GM19324 (cell line): ENCODE data around the gene DUOX2.

Experiments
- ATAC-seq: cut with Tn5 transposase; IDR thresholded peaks from one replicate; pipeline ENCODE4 v1.9.1; 2021; ENCODE audit warnings: mild to moderate bottlenecking, moderate library complexity; ENCODE audit not compliant: unreplicated experiment, low FRiP score

Gene DUOX2

DNA sequence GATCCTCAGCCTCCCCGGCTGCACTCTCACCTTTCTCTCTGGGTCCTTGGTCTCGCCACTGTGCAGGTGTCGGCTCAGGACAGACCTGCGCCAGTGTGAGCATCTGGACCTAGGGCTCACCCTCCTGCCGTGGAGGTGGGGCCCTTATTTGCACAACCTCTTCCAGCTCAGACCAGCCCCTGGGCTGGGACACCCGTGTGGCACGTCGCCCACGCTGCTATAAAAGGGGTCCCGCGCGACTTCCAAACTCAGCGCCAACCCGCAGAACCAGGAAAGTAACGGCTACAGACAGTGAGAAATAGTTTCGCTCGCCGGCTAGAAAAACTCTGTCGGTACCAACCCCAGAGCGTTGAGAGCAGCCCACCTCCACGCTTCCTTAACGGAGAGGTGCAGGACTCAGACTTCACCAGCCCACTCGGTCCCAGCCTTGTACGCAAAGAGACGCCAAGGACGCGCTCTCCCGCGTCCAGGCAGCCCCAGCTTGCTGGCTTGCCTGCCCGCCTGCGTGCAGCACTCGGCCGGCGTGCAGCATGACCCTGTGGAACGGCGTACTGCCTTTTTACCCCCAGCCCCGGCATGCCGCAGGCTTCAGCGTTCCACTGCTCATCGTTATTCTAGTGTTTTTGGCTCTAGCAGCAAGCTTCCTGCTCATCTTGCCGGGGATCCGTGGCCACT is at the start of gene DUOX2, which contains the start of gene DUOXA2:
Gene DUOX2 (minus strand): TSS at position 97 of the 675 bp plus-strand sequence. CDS start 761 bp downstream, outside the sequence.
Gene DUOXA2 (plus strand): TSS at position 251 of the 675 bp plus-strand sequence. CDS start 280 bp downstream, at position 531.
- ATAC-seq, result no peak

GRCh38 chr15:45163508-45163856 is 49.5 kb upstream of the DUOX2 start:
- ATAC-seq, result no peak

GRCh38 chr15:45162771-45163507 is 49.0 kb upstream of the DUOX2 start:
- no peak for ATAC-seq

DNA sequence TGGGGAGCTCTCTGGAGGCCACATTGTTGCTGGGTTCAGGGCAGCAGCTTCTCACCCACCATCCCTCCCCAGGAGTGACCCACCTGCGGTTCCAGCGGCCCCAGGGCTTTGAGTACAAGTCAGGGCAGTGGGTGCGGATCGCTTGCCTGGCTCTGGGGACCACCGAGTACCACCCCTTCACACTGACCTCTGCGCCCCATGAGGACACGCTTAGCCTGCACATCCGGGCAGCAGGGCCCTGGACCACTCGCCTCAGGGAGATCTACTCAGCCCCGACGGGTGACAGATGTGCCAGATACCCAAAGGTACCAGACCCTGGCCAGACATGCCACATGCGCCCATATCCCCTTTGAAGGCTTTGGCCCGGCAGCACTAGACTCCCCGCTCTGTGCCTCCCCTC is 47.7 kb upstream of the DUOX2 start:
- ATAC-seq, result no peak

DNA sequence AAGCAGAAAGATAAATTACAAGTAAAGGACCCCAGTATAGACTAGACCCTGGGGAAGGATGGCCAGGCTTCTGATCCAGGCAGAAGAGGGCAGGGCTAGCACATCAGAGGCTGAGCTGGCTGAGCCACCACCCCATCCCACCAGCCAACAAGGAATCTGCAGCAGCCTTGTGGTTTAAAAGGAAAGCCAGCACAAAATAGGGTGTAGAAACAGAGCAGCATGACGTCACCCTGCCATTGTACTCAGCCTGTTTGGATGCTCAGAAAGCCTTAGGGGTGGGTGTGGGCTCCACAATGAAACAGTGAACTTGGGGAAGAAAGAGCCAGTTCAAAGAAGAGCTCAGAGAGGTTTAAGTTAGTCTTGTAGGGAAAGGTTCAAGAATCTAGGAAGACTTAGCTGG is 44.0 kb upstream of the DUOX2 start:
- ATAC-seq, result no peak

GRCh38 chr15:45156744-45157455 is 42.9 kb upstream of the DUOX2 start:
- ATAC-seq, result no peak

- no peak for ATAC-seq
These were observed 41.8 kb upstream of the DUOX2 start for GRCh38 chr15:45155739-45156138.

DNA sequence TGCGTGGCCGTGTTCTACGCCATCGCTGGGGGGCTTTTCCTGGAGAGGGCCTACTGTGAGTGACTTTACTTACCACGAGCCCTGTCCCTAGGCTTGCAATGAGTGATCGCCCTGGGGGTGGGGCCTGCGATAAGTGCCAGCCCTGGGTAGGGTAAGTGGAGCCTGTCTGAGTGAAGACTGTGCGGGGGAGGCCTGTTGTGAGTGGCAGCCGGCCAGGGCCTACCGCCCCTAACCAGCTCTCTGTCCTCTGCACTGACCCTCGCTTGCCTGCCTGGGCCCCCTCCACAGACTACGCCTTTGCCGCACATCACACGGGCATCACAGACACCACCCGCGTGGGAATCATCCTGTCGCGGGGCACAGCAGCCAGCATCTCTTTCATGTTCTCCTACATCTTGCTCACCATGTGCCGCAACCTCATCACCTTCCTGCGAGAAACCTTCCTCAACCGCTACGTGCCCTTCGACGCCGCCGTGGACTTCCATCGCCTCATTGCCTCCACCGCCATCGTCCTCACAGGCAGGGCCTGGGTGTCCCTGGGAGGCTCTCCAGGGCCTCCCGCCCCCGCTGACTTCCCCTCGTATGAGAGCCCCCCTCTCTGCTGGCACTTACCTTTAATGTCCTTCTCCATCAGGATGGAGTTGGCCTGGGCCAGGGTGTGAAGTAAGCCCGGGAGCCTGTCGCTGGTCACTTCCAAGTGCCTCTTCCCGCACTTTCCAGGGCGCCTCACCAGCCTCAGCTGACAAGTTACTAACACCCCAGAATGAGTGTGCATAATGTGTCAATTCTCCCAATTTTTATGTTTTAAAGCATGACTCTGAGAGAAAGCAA is 38.2 kb upstream of the DUOX2 start:
- no peak for ATAC-seq

DNA sequence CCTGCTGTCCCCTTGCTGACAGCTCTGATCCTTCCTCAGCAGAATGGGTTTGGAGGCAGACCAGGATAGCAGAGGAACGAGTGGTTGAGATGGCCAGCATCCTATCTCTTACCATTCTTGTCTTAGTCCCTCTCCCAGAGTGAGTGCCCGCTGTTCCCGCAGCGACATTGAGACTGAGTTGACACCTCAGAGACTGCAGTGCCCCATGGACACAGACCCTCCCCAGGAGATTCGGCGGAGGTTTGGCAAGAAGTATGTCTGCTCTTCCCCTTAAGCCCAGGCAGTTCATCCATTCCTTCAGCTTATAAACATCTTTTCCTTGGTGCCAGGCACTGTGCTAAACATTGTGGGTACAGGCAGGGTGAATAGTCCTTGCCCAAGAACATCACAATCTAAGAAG is 37.0 kb upstream of the DUOX2 start:
- ATAC-seq, result no peak

DNA sequence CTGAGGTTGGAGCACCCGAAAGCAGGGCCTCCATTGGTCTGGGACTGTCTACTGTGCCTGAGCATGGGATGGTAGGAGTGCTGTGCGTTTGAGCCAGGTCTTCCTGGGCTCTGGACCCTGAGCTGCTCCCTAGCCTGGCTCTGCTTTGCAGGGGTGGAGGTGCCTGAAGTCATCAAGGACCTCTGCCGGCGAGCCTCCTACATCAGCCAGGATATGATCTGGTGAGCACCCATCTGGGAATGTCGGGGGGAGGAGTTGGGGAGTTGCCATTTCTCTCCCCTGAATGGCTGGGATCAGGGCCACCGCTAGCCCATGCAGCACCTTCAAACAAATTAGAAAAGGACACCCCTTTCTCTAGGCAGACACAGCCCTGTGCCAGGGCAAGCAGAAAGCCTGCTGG is 36.5 kb upstream of the DUOX2 start:
- no peak for ATAC-seq

GRCh38 chr15:45149060-45149459 is 35.1 kb upstream of the DUOX2 start:
- ATAC-seq, result no peak

DNA sequence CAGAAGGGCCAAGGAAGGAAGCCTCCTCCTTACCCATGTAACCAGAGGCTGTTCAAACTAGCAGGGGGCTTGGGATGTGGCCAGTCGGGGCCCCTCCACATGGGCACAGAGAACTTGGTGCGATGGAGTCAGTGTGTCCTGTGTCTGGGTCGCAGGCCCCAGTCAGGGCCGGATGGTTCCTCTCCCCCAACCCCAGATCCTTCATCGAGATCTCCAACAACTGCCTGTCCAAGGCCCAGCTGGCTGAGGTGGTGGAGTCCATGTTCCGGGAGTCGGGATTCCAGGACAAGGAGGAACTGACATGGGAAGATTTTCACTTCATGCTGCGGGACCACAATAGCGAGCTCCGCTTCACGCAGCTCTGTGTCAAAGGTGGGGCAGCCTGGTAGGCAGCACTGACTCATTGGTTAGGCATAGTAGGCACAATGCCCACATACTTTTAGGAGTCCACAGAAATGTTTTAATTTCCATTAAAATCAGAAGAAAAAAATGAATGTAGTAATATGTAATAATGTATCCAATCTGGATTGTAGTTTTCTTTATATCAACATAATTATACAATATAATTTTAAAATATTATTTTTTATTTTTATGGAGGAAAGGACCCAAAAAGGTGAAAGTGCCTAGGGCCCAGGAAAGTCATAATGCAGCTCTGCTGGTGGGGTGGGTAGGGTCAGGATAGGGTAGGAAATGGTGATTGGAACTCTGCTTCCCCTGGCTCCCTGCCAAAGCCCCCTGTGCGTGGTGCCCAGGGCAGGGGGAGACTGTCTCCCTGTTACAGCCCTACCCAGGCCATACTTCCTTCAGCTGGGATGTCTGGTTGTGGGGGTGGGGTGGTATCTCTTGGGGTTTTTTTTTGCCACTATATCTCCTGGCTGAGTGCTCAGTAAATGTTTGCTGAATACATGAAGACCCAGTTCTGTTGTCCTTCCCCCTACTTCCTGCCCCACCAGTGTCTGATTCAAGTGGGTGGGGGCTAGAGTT is 34.4 kb upstream of the DUOX2 start:
- ATAC-seq, result no peak

DNA sequence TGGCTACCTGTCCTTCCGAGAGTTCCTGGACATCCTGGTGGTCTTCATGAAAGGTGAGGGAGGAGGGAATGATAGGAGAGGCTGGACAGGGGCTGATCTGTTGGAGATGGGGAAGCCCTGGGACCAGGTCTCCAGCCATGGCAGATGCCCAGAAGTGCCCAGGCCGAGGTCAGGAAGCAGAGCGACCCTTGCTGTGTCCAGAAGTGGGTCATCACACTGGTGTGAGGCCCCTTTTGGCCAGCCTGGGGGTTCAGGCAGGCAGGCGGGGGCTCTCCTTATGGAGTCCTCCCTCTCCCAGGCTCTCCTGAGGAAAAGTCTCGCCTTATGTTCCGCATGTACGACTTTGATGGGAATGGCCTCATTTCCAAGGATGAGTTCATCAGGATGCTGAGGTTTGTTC is 33.6 kb upstream of the DUOX2 start:
- ATAC-seq, result no peak

GRCh38 chr15:45146405-45146804 is 32.4 kb upstream of the DUOX2 start:
- no peak for ATAC-seq

- ATAC-seq, result no peak
These were observed 30.8 kb upstream of the DUOX2 start for GRCh38 chr15:45144775-45145174.

DNA sequence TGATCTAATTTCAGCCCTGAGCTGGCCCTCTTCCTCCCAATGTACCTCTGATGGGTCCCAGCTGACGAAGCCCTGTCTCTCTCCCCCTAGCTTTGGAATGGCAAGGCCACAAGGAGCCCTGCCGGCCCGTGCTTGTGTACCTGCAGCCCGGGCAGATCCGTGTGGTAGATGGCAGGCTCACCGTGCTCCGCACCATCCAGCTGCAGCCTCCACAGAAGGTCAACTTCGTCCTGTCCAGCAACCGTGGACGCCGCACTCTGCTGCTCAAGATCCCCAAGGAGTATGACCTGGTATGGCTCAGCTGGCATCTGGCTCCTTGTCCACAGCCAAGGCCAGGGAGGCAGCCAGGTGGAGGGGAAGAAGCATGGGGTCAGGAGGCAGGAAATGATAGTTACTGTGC is 30.0 kb upstream of the DUOX2 start:
- no peak for ATAC-seq

GRCh38 chr15:45143056-45143455 is 29.1 kb upstream of the DUOX2 start:
- ATAC-seq, result no peak

GRCh38 chr15:45141386-45141785 is 27.4 kb upstream of the DUOX2 start:
- no peak for ATAC-seq

GRCh38 chr15:45140557-45141250 is 26.7 kb upstream of the DUOX2 start:
- ATAC-seq, result no peak
